HepG2 (cell line): Measurements from ENCODE around the gene XXYLT1. TPM values are rescaled to one million over a fixed set of nuclear protein-coding genes. Genes with fewer than 3 reads are reported as not detected.

Experiments used
- ATAC-seq: fragments of 200-7000 bp; cut with Tn5 transposase; 3 replicates; pipeline ENCODE4 v1.9.1; 2020; ENCODE audit warnings: mild to moderate bottlenecking, moderate library complexity
- BruUV-seq: library from RNA; stranded (reverse); fragments of 400-500 nt; replicated peaks from 2 replicates; lab custom pipeline; 2021; lab: Mats Ljungman, UMichigan
- CTCF ChIA-PET: fragments of 300-600 bp; formaldehyde crosslinking; extraction: SDS; loops from one replicate; lab custom pipeline; 2021; ENCODE audit warnings: low total read pairs, inconsistent platforms, low intra/inter-chr PET ratio; lab: Yijun Ruan, JAX
- POLR2A ChIA-PET: fragments of 350-600 bp; sonication (Branson Sonifier 250); formaldehyde crosslinking; loops from one replicate; lab custom pipeline; 2020; ENCODE audit warnings: antibody characterized with exemption, inconsistent platforms; lab: Yijun Ruan, JAX
- DNase-seq: peaks from one replicate; pipeline ENCODE4 v3.0.0-alpha.2; 2015; ENCODE audit warnings: low spot score
- FAIRE-seq: peaks from 3 replicates; lab custom pipeline; 2011; peaks lifted over from hg19 to GRCh38; lab: Jason Lieb, UNC
- H2AFZ ChIP-seq: one replicate; pipeline ENCODE4 v1.6.1; 2011; ENCODE audit warnings: low read length, inconsistent platforms
- H3K27ac ChIP-seq: fragments of 300-600 bp; 3 replicates; pipeline ENCODE4 v1.8.0; 2011; ENCODE audit warnings: mixed run types, mild to moderate bottlenecking, mixed read lengths, low read length, inconsistent platforms; ENCODE audit not compliant: insufficient read depth; ENCODE audit errors: extremely low read length
- H3K27me3 ChIP-seq, 2 experiments: fragments of 200-600 bp in 1 of 2; 2 replicates in 1 of 2; 3 replicates in 1 of 2; pipeline versions ENCODE4 v1.6.0 to v1.8.0; 2011; ENCODE audit warnings: low read length in 2 of 2, mild to moderate bottlenecking in 2 of 2, moderate library complexity in 2 of 2, inconsistent platforms in 1 of 2; ENCODE audit not compliant: insufficient read depth in 2 of 2, control insufficient read depth in 1 of 2
- H3K36me3 ChIP-seq, 2 experiments: fragments of 200-600 bp in 1 of 2; replicated peaks in 1 of 2; 2 replicates in 1 of 2; 3 replicates in 1 of 2; pipeline versions ENCODE4 v1.5.1 to v1.8.0; 2011; ENCODE audit warnings: low read length in 2 of 2, inconsistent platforms in 1 of 2; ENCODE audit not compliant: insufficient read depth in 2 of 2, control insufficient read depth in 1 of 2
- H3K4me1 ChIP-seq: 2 replicates; pipeline ENCODE4 v1.5.1; 2012; ENCODE audit warnings: low read length, inconsistent platforms; ENCODE audit not compliant: insufficient read depth
- H3K4me2 ChIP-seq: 2 replicates; pipeline ENCODE4 v1.6.0; 2011; ENCODE audit warnings: low read depth, low read length, inconsistent platforms
- H3K4me3 ChIP-seq, 3 experiments: fragments of 200-600 bp in 1 of 3; sonication (generic), shearing (Covaris generic) in 1 of 3; replicated peaks in 1 of 3; 2 replicates each; pipeline ENCODE4 v1.5.1; 2011 to 2016; ENCODE audit warnings: low read length in 3 of 3, inconsistent platforms in 2 of 3, low read depth in 2 of 3, mild to moderate bottlenecking in 2 of 3, control low read depth in 1 of 3, mixed read lengths in 1 of 3; ENCODE audit not compliant: insufficient read depth in 1 of 3
- H3K79me2 ChIP-seq: one replicate; pipeline ENCODE4 v1.6.1; 2011; ENCODE audit warnings: low read length, inconsistent platforms; ENCODE audit not compliant: insufficient read depth
- H3K9ac ChIP-seq: 2 replicates; pipeline ENCODE4 v1.6.0; 2011; ENCODE audit warnings: mild to moderate bottlenecking, low read depth, low read length, inconsistent platforms; ENCODE audit not compliant: insufficient read depth
- H3K9me3 ChIP-seq: 2 replicates; pipeline ENCODE4 v1.5.1; 2012; ENCODE audit warnings: mild to moderate bottlenecking, low read length
- H4K20me1 ChIP-seq: 2 replicates; pipeline ENCODE4 v1.6.0; 2011; ENCODE audit warnings: inconsistent platforms, mild to moderate bottlenecking, low read length, moderate library complexity; ENCODE audit not compliant: insufficient read depth
- AHR ChIP-seq: IDR thresholded peaks from 2 replicates; pipeline ENCODE4 v1.6.1; 2018; ENCODE audit warnings: missing genetic modification reagents, missing compliant biosample characterization
- GATA4 ChIP-seq: sonication (generic); IDR thresholded peaks from 2 replicates; pipeline ENCODE4 v1.6.1; 2016; ENCODE audit warnings: antibody characterized with exemption, low read depth, borderline replicate concordance
- HES4 ChIP-seq: sonication (generic); formaldehyde crosslinking; IDR thresholded peaks from 2 replicates; pipeline ENCODE4 v1.9.0; 2021; ENCODE audit warnings: mild to moderate bottlenecking, missing genetic modification reagents, borderline replicate concordance
- LCORL ChIP-seq, 2 experiments: fragments of 450-650 bp in 1 of 2; sonication (generic) in 1 of 2; formaldehyde crosslinking in 1 of 2; IDR thresholded peaks; 2 replicates each; pipeline versions ENCODE4 v1.5.0 to v1.6.1; 2017 to 2020; ENCODE audit warnings: antibody characterized with exemption in 1 of 2, missing genetic modification reagents in 1 of 2
- NR2F2 ChIP-seq: IDR thresholded peaks from 2 replicates; pipeline ENCODE4 v1.6.1; 2012; ENCODE audit warnings: low read depth, inconsistent platforms, borderline replicate concordance
- SNAPC5 ChIP-seq: sonication (generic); formaldehyde crosslinking; IDR thresholded peaks from 2 replicates; pipeline ENCODE4 v1.8.1; 2023; ENCODE audit warnings: mild to moderate bottlenecking, missing genetic modification reagents, borderline replicate concordance
- SP5 ChIP-seq: IDR thresholded peaks from 2 replicates; pipeline ENCODE4 v1.6.1; 2016; ENCODE audit warnings: low read depth, borderline replicate concordance
- TRIM22 ChIP-seq: fragments of 450-650 bp; IDR thresholded peaks from 2 replicates; pipeline ENCODE4 v1.6.1; 2017
- ZHX2 ChIP-seq, 2 experiments: sonication (generic) in 1 of 2; formaldehyde crosslinking in 1 of 2; IDR thresholded peaks; 2 replicates each; pipeline versions ENCODE4 v1.6.1 to v1.9.0; 2014 to 2022; ENCODE audit warnings: antibody characterized with exemption in 1 of 2, borderline replicate concordance in 1 of 2, inconsistent platforms in 1 of 2, low read depth in 1 of 2, missing genetic modification reagents in 1 of 2
- ZKSCAN5 ChIP-seq: sonication (generic); formaldehyde crosslinking; IDR thresholded peaks from 2 replicates; pipeline ENCODE4 v1.5.1; 2020; ENCODE audit warnings: mild to moderate bottlenecking, missing genetic modification reagents
- ZNF629 ChIP-seq: sonication (generic); formaldehyde crosslinking; conservative IDR thresholded peaks from 2 replicates; pipeline ENCODE4 v1.5.0; 2020; ENCODE audit warnings: missing genetic modification reagents
- WGBS: methylation state at CpG from one replicate; pipeline ENCODE4 v1.1.6; 2017; ENCODE audit warnings: low lambda C conversion rate; 5-methylcytosine and 5-hydroxymethylcytosine counted together
- in situ Hi-C: cut with HindIII; loops from 2 replicates; pipeline ENCODE4 v1.10.0; 2017; ENCODE audit warnings: low pct_unique_long_range_greater_than_20kb; ENCODE audit not compliant: extremely low pct_ligation_motif_present
- intact Hi-C: fragments of 100-400 bp; cut with micrococcal nuclease; formaldehyde crosslinking; loops from one replicate; pipeline ENCODE4 v1.10.0; 2022; ENCODE audit not compliant: unreplicated experiment
- polyA plus RNA-seq, 8 experiments: library from polyadenylated mRNA; depleted of rRNA in 3 of 8; stranded (reverse) in 7 of 8; unstranded in 1 of 8; fragments of >200 nt; fragmentation: Illumina TruSeq in 4 of 8; extraction: Trizol in 4 of 8; gene quantifications; 2 replicates each; pipeline versions ENCODE4 v1.2.1 to v1.2.3, GENCODE V29; 2011 to 2016; ENCODE audit warnings: low read depth in 4 of 8, missing spikeins in 1 of 8, mixed read lengths in 1 of 8; ENCODE audit not compliant: insufficient read depth in 1 of 8
- total RNA-seq, 5 experiments: library from RNA; depleted of rRNA; stranded (reverse); fragments of >200 nt; fragmentation: Illumina TruSeq; extraction: Trizol; gene quantifications; 2 replicates each; pipeline ENCODE4 v1.2.3, GENCODE V29; 2016; ENCODE audit warnings: low read depth in 1 of 5
- TF ChIP-seq, protein P1 (sequence below): sonication (generic); formaldehyde crosslinking; IDR thresholded peaks from 2 replicates; pipeline ENCODE4 v1.5.0; 2020; ENCODE audit warnings: missing genetic modification reagents

XXYLT1 gene
- total and polyA plus RNA-seq, 2 of the 13 experiments (the other 11 are each of a cell fraction or from before 2014, with no cell fraction given), result 17.7 to 19.0 TPM

DNA sequence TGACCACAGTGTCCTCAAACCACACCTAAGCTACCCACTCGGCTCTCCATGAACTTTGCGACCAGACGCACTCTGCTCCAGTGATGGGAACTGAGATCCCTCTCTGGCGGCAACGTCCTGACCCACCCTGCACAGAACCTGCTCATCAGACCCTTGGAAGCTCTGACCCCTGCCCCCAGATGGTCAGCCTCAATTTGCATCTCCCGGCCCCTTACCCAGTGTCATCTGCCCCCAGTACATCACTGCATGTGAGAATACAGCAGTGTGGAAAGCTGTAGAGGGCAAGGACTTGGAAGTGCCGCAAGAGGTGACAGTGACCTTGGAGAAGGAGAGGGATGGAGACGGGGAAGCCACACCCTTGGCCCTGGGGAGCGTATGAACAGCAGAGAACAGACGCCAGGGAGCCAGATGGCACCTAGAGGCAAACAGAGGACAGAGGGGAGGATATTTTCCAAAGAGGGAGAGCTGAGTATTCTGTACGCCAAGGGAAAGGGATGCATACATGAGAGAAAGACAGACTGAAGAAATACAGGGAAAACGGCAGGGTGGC is 192.0 kb downstream of the XXYLT1 start (continued):
- TF ChIP-seq SP5 (CRISPR knock-in tag), result no peak
- no peak for TF ChIP-seq AHR (CRISPR knock-in tag)
- TF ChIP-seq LCORL (IDR thresholded peaks at IDR 0.05), result no peak
- TF ChIP-seq LCORL (CRISPR knock-in tag; IDR thresholded peaks at IDR 0.05), result no peak
- TF ChIP-seq, protein P1, sequence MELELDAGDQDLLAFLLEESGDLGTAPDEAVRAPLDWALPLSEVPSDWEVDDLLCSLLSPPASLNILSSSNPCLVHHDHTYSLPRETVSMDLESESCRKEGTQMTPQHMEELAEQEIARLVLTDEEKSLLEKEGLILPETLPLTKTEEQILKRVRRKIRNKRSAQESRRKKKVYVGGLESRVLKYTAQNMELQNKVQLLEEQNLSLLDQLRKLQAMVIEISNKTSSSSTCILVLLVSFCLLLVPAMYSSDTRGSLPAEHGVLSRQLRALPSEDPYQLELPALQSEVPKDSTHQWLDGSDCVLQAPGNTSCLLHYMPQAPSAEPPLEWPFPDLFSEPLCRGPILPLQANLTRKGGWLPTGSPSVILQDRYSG (CRISPR knock-in tag), result no peak
- TF ChIP-seq, all 625 proteins: peak for 0

GRCh38 chr3:195077611-195078540 is 193.1 kb downstream of the XXYLT1 start:
- H3K27ac ChIP-seq, result no peak overlapping the region
- H3K4me1 ChIP-seq, result no peaks in the 10 kb centered on the region
- in situ Hi-C loops, result no loop called here
- DNase-seq, result no peak
- H3K9ac ChIP-seq, result no peak overlapping the region
- no peaks in the 10 kb centered on the region for H3K79me2 ChIP-seq
- intact Hi-C loops, result no loop called here
- H3K36me3 ChIP-seq, result no peaks in the 10 kb centered on the region; a peak in 1 of 5 replicates
- POLR2A ChIA-PET, result no interaction called here
- no peaks in the 10 kb centered on the region for H4K20me1 ChIP-seq
- BruUV-seq, result no TSS peak
- no peaks in the 10 kb centered on the region for H3K9me3 ChIP-seq
- no peak overlapping the region for H3K4me2 ChIP-seq
- H3K4me3 ChIP-seq, result no peak overlapping the region
- no peak for FAIRE-seq
- CTCF ChIA-PET, result no interaction called here
- ATAC-seq, result no peak
- 98% methylated on average over 20 of the region's 29 CpGs for WGBS
- H2AFZ ChIP-seq, result no peak overlapping the region
- no peaks in the 10 kb centered on the region for H3K27me3 ChIP-seq
- no peak for TF ChIP-seq ZHX2 (IDR thresholded peaks at IDR 0.05; ENCODE audit: low read depth)
- TF ChIP-seq ZHX2 (CRISPR knock-in tag; IDR thresholded peaks at IDR 0.05; ENCODE audit: borderline replicate concordance), result no peak
- no peak for TF ChIP-seq SNAPC5 (CRISPR knock-in tag)
- no peak for TF ChIP-seq TRIM22
- no peak for TF ChIP-seq GATA4
- TF ChIP-seq ZNF629 (CRISPR knock-in tag), result no peak
- no peak for TF ChIP-seq HES4 (CRISPR knock-in tag)
- no peak for TF ChIP-seq ZKSCAN5 (CRISPR knock-in tag)
- TF ChIP-seq NR2F2, result no peak
